NCI-H2227 (cell line): ENCODE data around the gene DPPA5.
"Not testable (repeated sequence)": the region's sequence is repeated elsewhere in the genome, so short reads cannot be mapped to it uniquely, and the experiment has no call there.

Source experiments
- DNase-seq: peaks from one replicate; lab custom pipeline; 2025; ENCODE audit not compliant: unreplicated experiment; lab: John Stamatoyannopoulos, UW

DPPA5 gene

DNA sequence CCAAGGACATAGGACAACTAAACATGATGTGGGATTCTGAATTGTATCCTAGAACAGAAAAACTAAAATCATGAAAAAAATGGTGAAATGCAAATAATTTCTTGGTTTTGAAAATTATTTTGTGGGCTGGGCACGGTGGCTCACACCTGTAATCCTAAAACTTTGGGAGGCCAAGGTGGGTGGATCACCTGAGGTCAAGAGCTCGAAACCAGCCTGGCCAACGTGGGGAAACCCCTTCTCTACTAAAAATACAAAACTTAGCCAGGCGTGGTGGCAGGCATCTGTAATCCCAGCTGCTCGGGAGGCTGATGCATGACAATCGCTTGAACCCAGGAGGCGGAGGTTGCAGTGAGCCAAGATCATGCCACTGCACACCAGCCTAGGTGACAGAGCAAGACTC is 50.3 kb downstream of the DPPA5 start:
- DNase-seq, result not testable (repeated sequence)
